ENCODE results near the gene CX3CL1.
"Not testable (repeated sequence)": the region's sequence is repeated elsewhere in the genome, so short reads cannot be mapped to it uniquely, and the experiment has no call there.

CX3CL1 gene

DNA sequence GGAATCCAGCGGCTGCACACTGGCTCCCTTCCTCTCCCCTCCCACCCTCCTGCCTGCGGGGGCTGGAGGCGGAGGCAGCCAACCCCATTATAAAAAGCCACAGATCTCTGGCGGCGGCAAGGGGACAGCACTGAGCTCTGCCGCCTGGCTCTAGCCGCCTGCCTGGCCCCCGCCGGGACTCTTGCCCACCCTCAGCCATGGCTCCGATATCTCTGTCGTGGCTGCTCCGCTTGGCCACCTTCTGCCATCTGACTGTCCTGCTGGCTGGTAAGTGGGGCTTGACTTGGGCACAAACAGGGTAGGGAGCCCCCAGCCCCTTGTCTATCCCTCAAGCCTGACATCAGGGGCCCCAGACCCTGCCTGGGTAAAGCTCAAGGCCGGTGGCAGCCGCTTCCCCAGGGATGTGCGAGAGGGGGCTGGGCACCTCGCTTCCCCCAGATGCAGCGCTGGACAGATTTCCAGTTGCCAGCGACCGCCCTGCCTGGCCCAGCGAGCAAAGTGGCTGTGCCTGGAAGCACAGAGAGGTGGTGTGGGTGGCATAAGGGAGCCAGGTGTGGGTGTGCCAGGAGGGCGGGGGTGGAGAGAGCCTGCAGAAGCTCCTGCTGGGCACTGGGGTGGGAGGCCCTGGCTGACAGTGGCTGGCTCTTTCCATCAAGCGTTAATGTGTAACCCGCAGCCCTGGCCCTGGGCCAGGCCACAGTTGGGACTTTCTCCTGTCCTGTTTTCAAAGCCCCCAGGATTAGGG is at the start of gene CX3CL1:
Gene CX3CL1, plus strand, starts transcription at position 119 of the 745 bp plus-strand sequence. Its CDS starts 79 bp downstream, at position 198.
- DNase-seq (ENCODE audit: extremely low read depth in 1 of 2, low read depth in 1 of 2), result no peak

DNA sequence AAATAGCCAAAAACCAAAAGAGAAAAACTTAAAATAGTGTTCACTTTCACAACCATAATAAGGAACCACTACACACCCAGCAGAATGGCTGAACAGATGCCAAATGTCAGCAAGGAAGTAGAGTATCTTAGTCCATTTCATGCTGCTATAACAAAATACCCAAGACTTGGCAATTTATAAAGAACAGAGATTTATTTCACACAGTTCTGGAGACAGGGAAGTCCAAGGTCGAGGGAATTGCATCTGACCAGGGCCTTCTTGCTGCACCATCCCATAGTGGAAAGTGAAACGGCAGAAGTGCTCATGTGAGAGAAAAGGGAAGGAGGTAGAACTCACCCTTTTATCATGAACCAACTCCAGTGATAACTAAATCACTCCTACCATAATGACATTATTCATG is 47.5 kb upstream of the CX3CL1 start:
- DNase-seq (ENCODE audit: extremely low read depth in 1 of 2, low read depth in 1 of 2), result no peak

DNA sequence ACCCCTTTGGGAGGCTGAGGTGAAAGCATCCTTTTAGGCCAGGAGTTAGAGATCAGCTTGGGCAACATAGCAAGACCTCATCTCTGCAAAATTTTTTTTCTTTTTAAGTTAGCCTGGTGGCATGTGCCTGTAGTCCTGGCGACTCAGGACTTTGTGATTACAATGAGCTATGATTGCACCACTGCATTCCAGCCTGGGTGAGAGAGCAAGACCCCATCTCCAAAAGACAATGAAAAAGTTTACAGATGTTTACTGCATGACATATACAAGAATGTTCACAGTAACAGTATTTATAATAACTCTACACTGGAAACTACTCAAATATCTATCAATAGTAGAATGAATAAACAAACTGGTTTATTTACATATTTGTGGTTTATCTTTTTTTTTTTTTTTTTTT is 46.8 kb upstream of the CX3CL1 start:
- no peak for DNase-seq (ENCODE audit: extremely low read depth in 1 of 2, low read depth in 1 of 2)

DNA sequence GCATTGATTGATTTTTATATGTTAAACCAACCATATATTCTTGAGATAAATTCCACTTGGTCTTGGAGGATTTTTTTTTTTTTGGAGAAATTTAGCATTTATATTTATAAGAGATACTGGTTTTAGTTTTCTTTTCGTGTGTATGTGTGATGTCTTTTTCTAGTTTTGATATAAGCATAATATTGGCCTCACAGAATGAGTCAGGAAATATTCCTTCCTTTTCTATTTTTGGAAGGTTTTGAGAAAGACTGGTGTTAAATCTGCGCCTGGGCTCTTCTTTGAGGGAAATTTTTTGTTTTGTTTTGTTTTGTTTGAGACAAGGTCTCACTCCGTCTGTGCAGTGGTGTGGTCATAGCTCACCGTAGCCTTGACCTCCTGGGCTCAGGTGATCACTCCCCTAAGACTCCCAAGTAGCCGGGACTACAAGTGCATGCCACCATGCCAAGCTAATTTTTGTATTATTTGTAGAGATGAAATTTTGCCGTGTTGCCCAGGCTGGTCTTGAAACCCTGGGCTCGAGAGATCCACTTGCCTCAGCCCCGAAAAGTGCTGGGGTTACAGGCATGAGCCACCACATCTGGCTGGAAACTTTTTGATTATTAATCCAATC is 42.5 kb upstream of the CX3CL1 start:
- no peak for DNase-seq (ENCODE audit: extremely low read depth in 1 of 2, low read depth in 1 of 2)

DNA sequence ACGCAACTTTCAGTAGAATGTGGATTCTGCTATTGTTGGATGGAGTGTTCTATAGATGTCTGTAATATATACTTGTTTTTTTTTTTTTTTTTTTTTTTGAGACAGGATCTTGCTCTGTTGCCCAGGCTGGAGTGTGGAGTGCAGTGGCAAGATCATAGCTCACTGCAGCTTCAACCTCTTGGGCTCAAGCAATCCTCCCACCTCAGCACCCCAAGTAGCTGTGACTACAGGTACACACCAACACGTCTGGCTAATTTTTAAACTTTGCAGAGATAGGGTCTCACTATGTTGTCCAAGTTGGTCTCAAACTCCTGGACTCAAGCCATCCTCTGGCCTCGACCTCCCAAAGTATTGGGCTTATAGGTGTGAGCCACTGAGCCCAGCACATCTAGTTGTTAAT is 40.9 kb upstream of the CX3CL1 start:
- DNase-seq (ENCODE audit: extremely low read depth in 1 of 2, low read depth in 1 of 2), result no peak

DNA sequence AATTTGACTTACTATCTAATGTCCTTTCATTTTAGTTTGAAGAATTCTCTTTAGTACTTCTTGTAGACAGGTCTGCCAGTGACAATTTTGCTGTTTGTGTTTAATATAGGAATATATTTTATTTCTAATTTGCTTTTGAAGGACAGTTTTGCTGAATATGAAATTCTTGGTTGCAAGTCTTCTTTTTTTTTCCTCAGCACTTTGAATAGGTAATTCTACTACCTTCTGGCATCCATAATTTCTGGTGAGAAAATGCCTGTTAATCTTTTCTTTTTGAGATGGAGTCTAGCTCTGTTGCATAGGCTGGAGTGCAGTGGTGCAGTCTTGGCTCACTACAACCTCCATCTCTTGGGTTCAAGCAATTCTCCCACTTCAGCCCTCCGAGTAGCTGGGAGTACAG is 38.9 kb upstream of the CX3CL1 start:
- no peak for DNase-seq (ENCODE audit: extremely low read depth in 1 of 2, low read depth in 1 of 2)

DNA sequence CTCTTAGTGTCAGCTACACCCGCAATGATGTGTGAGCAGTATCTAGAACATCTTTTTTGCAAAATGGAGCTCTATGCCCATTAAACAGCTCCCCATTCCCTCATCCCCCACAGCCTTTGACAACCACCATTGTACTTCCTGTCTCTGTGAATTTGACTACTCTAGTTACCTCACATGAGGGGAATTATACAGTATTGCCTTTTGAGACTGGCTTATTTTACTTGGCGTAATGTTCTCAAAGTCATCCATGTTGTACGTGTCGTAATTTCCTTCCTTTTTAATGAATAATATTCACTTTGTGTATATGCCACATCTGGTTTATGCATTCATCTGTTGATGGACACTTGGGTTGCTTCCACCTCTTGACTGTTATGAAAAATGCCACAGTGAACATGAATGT is 36.9 kb upstream of the CX3CL1 start:
- no peak for DNase-seq (ENCODE audit: extremely low read depth in 1 of 2, low read depth in 1 of 2)

DNA sequence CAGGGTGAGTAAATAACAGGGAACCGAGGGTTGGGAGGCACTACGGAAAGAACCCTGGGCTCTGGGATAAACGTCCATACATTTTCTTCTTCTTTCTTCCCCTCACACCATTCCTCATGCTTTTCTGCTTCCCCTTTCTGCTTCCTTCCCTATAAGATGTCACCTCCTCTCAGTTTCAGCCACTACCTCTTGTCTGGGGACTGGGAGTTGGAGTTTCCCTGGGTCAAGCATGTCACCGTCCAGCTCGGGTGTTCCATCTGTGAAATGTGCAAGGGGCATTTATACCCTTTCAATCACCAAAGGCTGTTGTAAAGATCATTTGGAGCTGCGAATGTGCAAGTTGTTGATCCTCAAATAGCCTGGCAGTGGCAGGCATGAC is 31.2 kb upstream of the CX3CL1 start:
- no peak for DNase-seq (ENCODE audit: extremely low read depth in 1 of 2, low read depth in 1 of 2)

DNA sequence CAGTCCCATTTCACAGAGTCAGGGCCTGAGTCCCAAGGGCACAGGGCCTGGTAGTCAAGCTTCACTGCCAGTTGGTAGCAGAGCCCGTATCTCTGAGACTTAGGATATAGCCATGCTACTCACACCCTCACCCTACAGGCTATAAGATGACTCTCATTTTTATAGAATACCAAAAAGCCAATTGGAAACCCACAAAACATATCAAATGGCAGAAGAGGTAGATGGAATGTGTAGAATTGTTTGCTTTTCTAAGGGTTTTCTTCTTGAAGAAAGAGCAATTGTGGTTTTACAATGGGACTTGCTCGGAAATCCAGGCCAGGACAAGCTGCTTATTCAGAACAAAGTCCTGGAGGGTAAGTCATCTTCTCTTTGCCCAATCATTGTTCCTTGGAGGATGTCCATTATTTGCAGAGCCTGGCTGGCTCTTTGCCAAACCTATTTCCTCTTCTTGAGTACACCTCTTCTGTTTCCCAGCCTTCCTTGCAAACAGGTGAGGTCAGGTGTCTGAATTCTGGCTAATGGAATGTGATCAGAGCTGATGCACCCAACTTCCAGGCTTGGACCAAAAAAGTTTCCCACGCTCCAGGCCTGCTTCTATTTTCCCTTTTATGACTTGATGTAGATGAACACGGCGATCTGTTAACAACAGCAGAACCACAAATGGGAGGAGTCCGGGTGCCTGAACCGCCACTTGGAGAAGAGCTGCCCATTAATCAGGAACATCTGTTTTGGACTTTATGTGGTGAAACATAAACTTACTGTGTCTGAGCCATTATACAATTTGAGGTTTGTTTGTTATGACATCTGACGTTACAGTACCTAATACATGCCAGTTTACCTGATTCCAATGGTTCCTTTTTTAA is 30.6 kb upstream of the CX3CL1 start:
- DNase-seq (ENCODE audit: extremely low read depth in 1 of 2, low read depth in 1 of 2), result no peak

DNA sequence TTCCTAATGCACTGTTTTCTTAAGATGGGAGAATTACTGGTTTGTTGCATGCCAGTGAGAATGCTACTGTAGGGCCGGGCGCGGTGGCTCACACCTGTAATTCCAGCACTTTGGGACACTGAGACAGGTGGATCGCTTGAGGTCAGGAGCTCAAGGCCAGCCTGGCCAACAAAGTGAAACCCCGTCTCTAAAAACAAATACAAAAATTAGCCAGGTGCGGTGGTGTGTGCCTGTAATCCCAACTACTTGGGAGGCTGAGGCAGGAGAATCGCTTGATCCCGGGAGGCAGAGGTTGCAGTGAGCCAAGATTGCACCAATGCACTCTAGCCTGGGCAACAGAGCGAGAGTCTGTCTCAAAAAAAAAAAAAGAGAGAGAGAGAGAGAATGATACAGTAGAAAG is 29.7 kb upstream of the CX3CL1 start:
- DNase-seq (ENCODE audit: extremely low read depth in 1 of 2, low read depth in 1 of 2), result not testable (repeated sequence)

DNA sequence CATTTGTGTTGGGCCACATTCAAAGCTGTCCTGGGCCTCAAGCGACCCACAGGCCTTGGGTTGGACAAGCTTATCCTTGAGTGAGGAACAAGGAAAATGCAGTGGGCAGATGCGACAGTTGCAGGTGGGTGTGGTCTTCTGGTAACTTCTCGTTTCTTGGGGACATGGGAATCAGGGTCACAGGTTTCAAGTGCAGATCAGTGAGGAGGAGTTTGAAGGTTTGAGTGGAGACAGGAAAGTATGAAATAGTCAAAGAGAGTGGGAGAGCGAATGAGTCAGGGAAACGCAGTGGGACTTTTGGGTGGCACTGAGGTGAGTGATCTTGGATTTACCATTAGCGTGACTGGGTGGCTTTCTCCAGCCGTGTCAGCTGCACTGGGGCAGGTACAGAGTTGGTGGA is 29.1 kb upstream of the CX3CL1 start:
- DNase-seq (ENCODE audit: extremely low read depth in 1 of 2, low read depth in 1 of 2), result no peak

DNA sequence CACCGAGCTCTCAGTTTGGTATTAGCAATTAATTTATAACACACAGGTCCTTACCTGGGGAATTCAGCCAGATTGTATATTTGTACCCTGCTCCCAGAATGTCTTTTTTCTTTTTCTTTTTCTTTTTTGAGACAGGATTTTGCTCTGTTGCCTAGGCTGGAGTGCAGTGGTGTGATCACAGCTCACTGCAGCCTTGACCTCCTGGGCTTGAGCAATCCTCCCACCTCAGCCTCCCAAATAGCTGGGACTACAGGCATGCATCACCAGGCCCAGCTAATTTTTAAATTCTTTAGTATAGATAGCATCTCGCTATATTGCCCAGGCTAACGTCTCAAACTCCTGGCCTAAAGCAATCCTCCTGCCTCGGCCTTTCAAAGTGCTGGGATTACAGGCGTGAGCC is 28.2 kb upstream of the CX3CL1 start:
- not testable (repeated sequence) for DNase-seq (ENCODE audit: extremely low read depth in 1 of 2, low read depth in 1 of 2)

DNA sequence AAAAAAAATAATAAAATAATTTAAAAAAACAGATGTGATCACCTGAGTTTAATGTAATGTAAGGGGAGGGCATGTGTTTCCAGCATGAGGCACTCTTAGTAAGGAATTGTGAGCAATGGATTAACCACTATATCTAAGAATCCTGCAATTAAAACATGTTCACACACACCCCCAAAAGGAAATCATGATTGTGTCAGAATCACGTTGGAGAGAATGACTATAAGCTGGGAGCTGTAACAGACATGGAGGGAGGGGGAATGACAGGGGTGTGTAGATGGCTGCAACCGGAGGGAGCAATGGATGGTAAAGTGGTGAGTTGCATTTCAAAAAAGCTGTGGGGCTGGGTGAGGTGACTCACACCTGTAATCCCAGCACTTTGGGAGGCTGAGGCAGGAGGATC is 27.3 kb upstream of the CX3CL1 start:
- DNase-seq (ENCODE audit: extremely low read depth in 1 of 2, low read depth in 1 of 2), result no peak

DNA sequence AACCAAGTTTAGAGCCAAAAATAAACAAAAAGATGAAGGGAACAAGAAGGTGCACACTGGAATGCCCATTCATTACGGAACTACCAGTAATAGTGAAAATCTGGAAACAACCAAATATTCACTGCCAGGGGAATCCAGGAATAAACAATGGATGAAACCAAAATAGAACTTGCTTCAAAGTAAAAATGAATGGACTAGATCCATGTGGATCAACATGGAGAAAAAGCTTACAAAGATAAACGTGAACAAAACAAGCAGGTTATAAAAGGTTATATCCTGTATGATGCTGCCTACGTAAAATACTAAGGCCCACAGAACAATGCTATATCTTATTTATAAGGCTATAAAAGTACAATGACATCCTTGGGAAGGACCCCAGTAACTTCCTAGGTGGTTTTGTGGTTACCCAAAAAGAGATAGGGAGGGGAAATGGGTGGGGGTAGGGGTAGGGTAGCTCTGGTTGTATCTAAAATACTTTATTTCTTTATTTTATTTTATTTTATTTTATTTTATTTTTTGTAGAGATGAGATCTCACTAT is 26.6 kb upstream of the CX3CL1 start:
- DNase-seq (ENCODE audit: extremely low read depth in 1 of 2, low read depth in 1 of 2), result no peak

DNA sequence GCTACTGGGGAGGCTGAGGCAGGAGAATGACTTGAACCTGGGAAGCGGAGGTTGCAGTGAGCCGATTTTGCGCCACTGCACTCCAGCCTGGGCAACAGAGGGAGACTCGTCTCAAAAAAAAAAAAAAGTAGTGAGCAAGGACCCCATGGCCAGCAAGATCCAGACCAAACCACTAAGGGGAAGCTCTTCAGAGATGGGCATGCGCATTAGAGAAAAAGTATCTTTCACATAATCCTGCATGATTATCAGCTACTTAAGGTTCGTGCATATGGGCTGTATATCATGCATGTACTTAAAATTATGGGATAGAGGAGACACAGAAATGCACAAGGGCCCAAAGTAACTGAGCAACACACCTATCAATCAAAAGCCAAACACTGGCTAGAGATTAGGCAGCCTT is 24.4 kb upstream of the CX3CL1 start:
- no peak for DNase-seq (ENCODE audit: extremely low read depth in 1 of 2, low read depth in 1 of 2)

DNA sequence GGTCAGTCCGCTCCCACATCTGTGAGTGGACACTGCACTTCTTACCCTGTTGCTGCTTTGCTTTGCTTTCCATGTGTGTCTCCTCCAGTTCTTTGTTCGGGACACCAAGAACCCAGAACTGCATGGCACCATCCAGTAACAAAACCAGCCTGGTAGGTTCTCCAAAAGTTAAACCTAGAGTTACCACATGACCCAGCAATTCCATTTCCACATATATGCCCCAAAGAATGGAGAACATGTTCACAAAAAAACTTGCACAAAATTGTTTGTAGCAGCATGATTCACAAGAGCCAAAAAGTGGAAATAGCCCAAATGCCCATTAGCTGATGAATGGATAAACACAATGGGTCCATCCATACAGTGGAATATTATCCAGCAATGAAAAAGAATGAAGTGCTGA is 24.0 kb upstream of the CX3CL1 start:
- DNase-seq (ENCODE audit: extremely low read depth in 1 of 2, low read depth in 1 of 2), result no peak

DNA sequence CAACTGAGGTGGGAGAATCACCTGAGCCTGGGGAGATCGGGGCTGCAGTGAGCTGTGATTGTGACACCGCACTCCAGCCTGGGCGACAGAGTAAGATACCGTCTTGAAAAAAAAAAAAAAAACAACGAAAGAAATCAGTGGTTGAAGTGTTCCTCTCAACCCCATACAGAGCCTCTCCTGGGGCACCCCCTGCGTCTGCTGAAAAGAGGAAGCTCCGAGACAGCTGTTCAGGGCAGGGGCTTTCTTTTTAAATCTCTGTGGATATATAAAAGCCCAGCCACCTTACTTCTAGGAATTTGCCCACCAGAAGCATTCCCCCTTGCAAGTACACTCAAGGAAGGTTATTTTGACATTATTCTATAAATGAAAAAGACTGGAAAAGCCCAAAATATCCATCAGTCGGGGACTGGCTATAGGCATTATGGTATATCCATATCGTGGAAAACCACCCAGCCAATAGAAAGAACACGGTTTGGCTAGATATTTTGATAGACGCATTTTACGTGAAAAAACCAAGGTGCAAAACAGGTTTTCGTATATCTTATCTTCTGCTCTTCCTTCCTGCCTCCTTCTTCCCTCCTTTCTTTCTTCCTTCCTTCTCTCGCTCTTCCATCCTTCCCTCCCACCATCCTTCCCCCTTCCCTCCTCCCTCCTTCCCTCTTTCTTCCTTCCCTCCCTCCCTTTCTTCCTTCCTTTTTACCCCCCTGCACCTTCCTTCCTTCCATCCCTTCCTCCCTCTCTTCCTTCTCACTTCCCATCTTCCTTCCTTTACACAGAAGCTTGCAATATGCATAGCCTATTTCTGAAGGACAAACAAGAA is 22.9 kb upstream of the CX3CL1 start:
- DNase-seq (ENCODE audit: extremely low read depth in 1 of 2, low read depth in 1 of 2), result no peak

DNA sequence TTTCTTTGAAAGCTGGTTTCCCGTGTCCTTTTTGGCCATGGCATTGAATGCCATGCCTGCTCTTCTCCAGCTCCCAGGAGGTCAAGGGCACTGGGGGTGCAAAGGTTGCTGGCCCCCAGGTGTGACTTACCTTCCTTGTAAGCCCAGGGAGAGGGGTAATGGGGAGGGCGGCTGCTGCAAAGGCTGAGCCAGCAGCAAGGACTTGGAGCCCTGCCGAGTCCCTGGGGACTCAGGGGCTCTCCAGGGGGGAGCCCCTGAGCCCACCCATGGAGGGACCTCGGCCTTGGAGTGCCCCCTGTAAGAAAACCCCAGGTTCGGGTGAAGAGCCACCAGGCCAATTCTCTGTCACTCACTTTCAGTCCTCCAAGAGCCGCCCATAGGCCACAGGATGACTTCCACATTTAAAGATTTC is 19.6 kb upstream of the CX3CL1 start:
- DNase-seq (ENCODE audit: extremely low read depth in 1 of 2, low read depth in 1 of 2), result no peak

DNA sequence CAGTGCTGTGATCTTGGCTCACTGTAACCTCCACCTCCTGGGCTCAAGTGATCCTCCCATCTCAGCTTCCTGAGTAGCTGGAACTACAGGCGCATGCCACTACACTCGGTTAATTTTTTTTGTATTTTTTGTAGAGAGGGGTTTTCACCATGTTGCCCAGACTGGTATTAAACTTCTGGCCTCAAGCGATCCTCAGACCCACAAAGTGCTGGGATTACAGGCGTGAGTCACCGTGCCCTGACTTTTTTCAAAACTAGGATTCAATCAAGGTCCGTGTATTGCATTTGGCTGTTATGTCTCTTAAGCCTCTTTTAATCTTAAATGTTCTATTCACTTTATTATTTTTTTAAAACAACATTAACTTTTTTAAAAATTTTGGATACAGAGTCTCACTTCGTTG is 18.0 kb upstream of the CX3CL1 start:
- DNase-seq (ENCODE audit: extremely low read depth in 1 of 2, low read depth in 1 of 2), result no peak

DNA sequence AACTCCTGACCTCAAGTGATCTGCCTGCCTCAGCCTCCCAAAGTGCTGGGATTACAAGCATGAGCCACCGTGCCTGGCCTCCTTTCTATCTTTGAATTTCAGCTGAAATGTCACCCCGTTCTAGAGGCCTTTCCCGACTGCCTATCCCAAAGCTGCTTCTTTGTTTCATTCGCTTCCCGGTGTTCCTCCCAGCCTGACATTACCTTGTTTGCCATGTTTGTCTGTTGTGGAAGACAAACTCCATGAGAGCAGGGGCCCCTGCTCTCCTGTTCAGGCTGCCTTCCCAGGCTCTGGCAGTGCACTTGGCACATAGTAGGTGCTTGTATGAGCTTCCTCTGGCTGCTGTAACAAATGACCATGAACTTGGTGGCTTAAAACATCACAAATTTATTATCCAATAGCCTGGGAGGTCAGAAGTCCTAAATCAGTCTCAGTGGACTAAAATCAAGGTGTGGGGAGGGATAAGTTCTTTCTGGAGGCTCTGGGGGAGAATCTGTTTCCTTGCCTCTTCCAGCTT is 16.3 kb upstream of the CX3CL1 start:
- no peak for DNase-seq (ENCODE audit: extremely low read depth in 1 of 2, low read depth in 1 of 2)

DNA sequence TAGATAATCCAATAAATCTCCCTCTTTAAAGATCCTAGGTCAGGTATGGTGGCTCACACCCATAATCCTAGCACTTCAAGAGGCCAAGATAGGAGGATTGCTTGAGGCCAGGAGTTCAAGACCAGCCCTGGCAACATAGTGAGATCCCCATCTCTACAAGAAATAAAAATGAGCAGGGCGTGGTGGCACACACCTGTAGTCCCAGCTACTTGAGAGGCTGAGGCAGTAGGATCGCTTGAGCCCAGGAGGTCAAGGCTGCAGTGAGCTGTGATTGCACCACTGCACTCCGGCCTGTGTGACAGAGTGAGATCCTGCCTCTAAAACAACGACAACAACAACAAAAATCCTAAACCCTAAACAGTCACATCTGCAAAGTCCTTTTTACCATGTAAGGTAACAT is 15.7 kb upstream of the CX3CL1 start:
- no peak for DNase-seq (ENCODE audit: extremely low read depth in 1 of 2, low read depth in 1 of 2)

Data from stimulated activated CD8-positive, alpha-beta memory T cell treated with anti-CD3 and anti-CD28 coated beads, Interleukin-7, amount 100 ng/mL, for 48 hours (primary cell).